PFSK-1 (cell line): Measurements from ENCODE around the gene ATG9B.

Experiments used
- FOXP2 ChIP-seq: optimal IDR thresholded peaks from 2 replicates; pipeline ENCODE3; 2011; ENCODE audit warnings: borderline replicate concordance, control low read depth, inconsistent platforms; ENCODE audit not compliant: insufficient read depth; ENCODE audit errors: extremely low read length, extremely low read depth
- POLR2AphosphoS5 ChIP-seq: IDR thresholded peaks from 2 replicates; pipeline ENCODE4 v1.6.1; 2012; ENCODE audit warnings: low read depth, mild to moderate bottlenecking, control low read depth, low read length, moderate library complexity
- REST ChIP-seq, 2 experiments: IDR thresholded peaks; 2 replicates each; pipeline versions ENCODE4 v1.6.1 to v1.8.0; 2011 to 2012; ENCODE audit warnings: low read depth in 2 of 2, low read length in 2 of 2, control low read depth in 1 of 2, inconsistent platforms in 1 of 2, mild to moderate bottlenecking in 1 of 2, moderate library complexity in 1 of 2; ENCODE audit not compliant: insufficient read depth in 1 of 2
- SIN3A ChIP-seq: IDR thresholded peaks from 2 replicates; pipeline ENCODE4 v1.6.1; 2012; ENCODE audit warnings: mild to moderate bottlenecking, low read length, moderate library complexity, borderline replicate concordance; ENCODE audit not compliant: insufficient read depth
- TAF1 ChIP-seq: IDR thresholded peaks from 2 replicates; pipeline ENCODE4 v1.6.1; 2012; ENCODE audit warnings: low read length, control low read depth, borderline replicate concordance; ENCODE audit not compliant: insufficient read depth

ATG9B gene

DNA sequence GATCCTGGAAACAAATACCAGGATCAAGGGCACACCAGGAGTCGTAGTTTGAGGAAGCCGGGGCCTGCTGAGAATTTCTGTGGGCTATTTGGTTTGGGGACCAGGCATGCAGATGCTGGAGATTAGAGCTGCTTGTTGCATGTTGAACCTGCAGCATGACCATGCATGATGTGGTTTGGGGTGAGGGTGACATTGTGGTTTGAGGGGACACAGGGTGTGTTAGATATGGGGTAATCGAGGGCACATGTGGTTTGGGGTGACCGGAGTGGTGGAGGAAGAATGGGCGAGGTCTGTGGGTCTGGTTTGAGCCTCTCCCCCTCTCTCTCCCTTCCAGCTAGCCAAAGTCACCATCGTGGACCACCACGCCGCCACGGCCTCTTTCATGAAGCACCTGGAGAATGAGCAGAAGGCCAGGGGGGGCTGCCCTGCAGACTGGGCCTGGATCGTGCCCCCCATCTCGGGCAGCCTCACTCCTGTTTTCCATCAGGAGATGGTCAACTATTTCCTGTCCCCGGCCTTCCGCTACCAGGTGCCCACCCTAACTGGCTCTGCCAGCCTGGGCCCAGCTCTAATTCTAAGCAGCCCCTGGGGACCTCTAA lies 23.3 kb downstream of the ATG9B start:
- no peak for TF ChIP-seq POLR2AphosphoS5
- TF ChIP-seq TAF1 = no peak
- TF ChIP-seq FOXP2 = no peak

GRCh38 chr7:150999497-151000230 lies 24.6 kb downstream of the ATG9B start:
- TF ChIP-seq SIN3A = no peak
- TF ChIP-seq TAF1 = no peak
- TF ChIP-seq REST (IDR thresholded peaks at IDR 0.05; ENCODE audit: insufficient read depth in 1 of 2, low read depth in 2 of 2, low read length in 2 of 2) = no peak

- TF ChIP-seq TAF1 = no peak
- no peak for TF ChIP-seq SIN3A
- no peak for TF ChIP-seq FOXP2
- no peak for TF ChIP-seq REST (IDR thresholded peaks at IDR 0.05; ENCODE audit: insufficient read depth in 1 of 2, low read depth in 2 of 2, low read length in 2 of 2)
- no peak for TF ChIP-seq POLR2AphosphoS5
Measured at GRCh38 chr7:150999001-150999400, 25.3 kb downstream of the ATG9B start.

GRCh38 chr7:150998341-150998740 lies 26.0 kb downstream of the ATG9B start:
- no peak for TF ChIP-seq TAF1
- no peak for TF ChIP-seq SIN3A
- no peak for TF ChIP-seq POLR2AphosphoS5
- TF ChIP-seq FOXP2 = no peak
- no peak for TF ChIP-seq REST (IDR thresholded peaks at IDR 0.05; ENCODE audit: insufficient read depth in 1 of 2, low read depth in 2 of 2, low read length in 2 of 2)

GRCh38 chr7:150997817-150998216 lies 26.5 kb downstream of the ATG9B start:
- TF ChIP-seq POLR2AphosphoS5 (no peak), TAF1 (no peak), FOXP2 (no peak), REST (IDR thresholded peaks at IDR 0.05; ENCODE audit: insufficient read depth in 1 of 2, low read depth in 2 of 2, low read length in 2 of 2) (no peak), SIN3A (no peak)
